ENCODE results near the gene ITGBL1. TPM values are rescaled to one million over a fixed set of nuclear protein-coding genes. Genes with fewer than 3 reads are reported as not detected.
"Not testable (repeated sequence)": the region's sequence is repeated elsewhere in the genome, so short reads cannot be mapped to it uniquely, and the experiment has no call there.

Gene ITGBL1
- total RNA-seq, 4 donors from 2014 or later, result 26.4 to 81.4 (median 76.1) TPM

- Histone ChIP-seq H3K36me3 (no peaks in the 10 kb centered on the region), H3K27ac (peak overlapping the region in 2 of 4 donors; percentile 10 to 47), H3K4me3 (no peak overlapping the region), H3K27me3 (no peaks in the 10 kb centered on the region), H3K9me3 (no peaks in the 10 kb centered on the region), H3K4me1 (peaks cover 0 to 15% (median 0%) of the 10 kb centered on the region in 4 donors)
- TF ChIP-seq EP300 (IDR thresholded peaks at IDR 0.05), result peak in 1 of 2 donors; percentile 8
- TF ChIP-seq POLR2A (IDR thresholded peaks at IDR 0.05), result no peak
- 47 to 51% methylated on average over 8 of the region's 8 CpGs for whole genome bisulfite sequencing, 2 donors
- no peak for DNase-seq (ENCODE audit: low spot score in 2 of 2)
Measured at GRCh38 chr13:101523154-101524131, 71.0 kb downstream of the ITGBL1 start.

GRCh38 chr13:101527130-101527529 lies 74.7 kb downstream of the ITGBL1 start:
- H3K4me3 ChIP-seq, result no peak overlapping the region
- no peaks in the 10 kb centered on the region for H3K36me3 ChIP-seq
- no peaks in the 10 kb centered on the region for H3K27me3 ChIP-seq
- H3K9me3 ChIP-seq, result no peaks in the 10 kb centered on the region
- H3K4me1 ChIP-seq, result peaks cover 0 to 16% (median 0%) of the 10 kb centered on the region in 4 donors
- no peak overlapping the region for H3K27ac ChIP-seq
- DNase-seq (ENCODE audit: low spot score in 2 of 2), result no peak
- TF ChIP-seq POLR2A (IDR thresholded peaks at IDR 0.05), result no peak

- Histone ChIP-seq H3K27me3 (no peaks in the 10 kb centered on the region), H3K4me1 (peaks cover 0 to 19% (median 2%) of the 10 kb centered on the region in 4 donors), H3K36me3 (no peaks in the 10 kb centered on the region), H3K4me3 (no peak overlapping the region), H3K27ac (peak overlapping the region in 3 of 4 donors; percentile 26 to 81 (median 40)), H3K9me3 (no peaks in the 10 kb centered on the region)
- no peak for TF ChIP-seq POLR2A (IDR thresholded peaks at IDR 0.05)
- TF ChIP-seq EP300 (IDR thresholded peaks at IDR 0.05), result peak in 1 of 2 donors; percentile 76
- no peak for TF ChIP-seq CTCF (IDR thresholded peaks at IDR 0.05)
- DNase-seq (ENCODE audit: low spot score in 2 of 2), result peak in 1 of 2 donors; percentile 54
- 41 to 45% methylated on average over 4 of the region's 4 CpGs for WGBS, 2 donors
Measured at GRCh38 chr13:101529422-101529821, 76.9 kb downstream of the ITGBL1 start.

GRCh38 chr13:101530293-101530692 lies 77.8 kb downstream of the ITGBL1 start:
- Histone ChIP-seq H3K27ac (peak overlapping the region in 3 of 4 donors; percentile 8 to 81 (median 26)), H3K9me3 (no peaks in the 10 kb centered on the region), H3K27me3 (no peaks in the 10 kb centered on the region), H3K4me3 (no peak overlapping the region), H3K4me1 (peaks cover 0 to 19% (median 2%) of the 10 kb centered on the region in 4 donors), H3K36me3 (no peaks in the 10 kb centered on the region)
- TF ChIP-seq CTCF (IDR thresholded peaks at IDR 0.05), result no peak
- no peak for TF ChIP-seq EP300 (IDR thresholded peaks at IDR 0.05)
- TF ChIP-seq POLR2A (IDR thresholded peaks at IDR 0.05), result no peak
- no peak for DNase-seq (ENCODE audit: low spot score in 2 of 2)

GRCh38 chr13:101535192-101535746 lies 82.8 kb downstream of the ITGBL1 start:
- no peaks in the 10 kb centered on the region for H3K36me3 ChIP-seq
- no peaks in the 10 kb centered on the region for H3K9me3 ChIP-seq
- peaks cover 0 to 19% (median 2%) of the 10 kb centered on the region in 4 donors for H3K4me1 ChIP-seq
- H3K27ac ChIP-seq, result peak overlapping the region in 1 of 4 donors; percentile 11
- no peak for DNase-seq (ENCODE audit: low spot score in 2 of 2)
- H3K27me3 ChIP-seq, result no peaks in the 10 kb centered on the region
- no peak overlapping the region for H3K4me3 ChIP-seq
- 92 to 94% methylated on average over 1 of the region's 1 CpG for WGBS, 2 donors
- TF ChIP-seq EP300 (IDR thresholded peaks at IDR 0.05) (no peak), POLR2A (IDR thresholded peaks at IDR 0.05) (no peak), CTCF (IDR thresholded peaks at IDR 0.05) (no peak)

GRCh38 chr13:101536079-101536478 lies 83.6 kb downstream of the ITGBL1 start:
- H3K4me1 ChIP-seq, result peaks cover 0 to 19% (median 2%) of the 10 kb centered on the region in 4 donors
- H3K27me3 ChIP-seq, result no peaks in the 10 kb centered on the region
- no peak overlapping the region for H3K4me3 ChIP-seq
- no peaks in the 10 kb centered on the region for H3K36me3 ChIP-seq
- no peak for TF ChIP-seq CTCF (IDR thresholded peaks at IDR 0.05)
- no peak for TF ChIP-seq POLR2A (IDR thresholded peaks at IDR 0.05)
- no peak for TF ChIP-seq EP300 (IDR thresholded peaks at IDR 0.05)
- H3K9me3 ChIP-seq, result no peaks in the 10 kb centered on the region
- H3K27ac ChIP-seq, result peak overlapping the region in 1 of 4 donors; percentile 34
- 53 to 58% methylated on average over 3 of the region's 3 CpGs for WGBS, 2 donors
- DNase-seq (ENCODE audit: low spot score in 2 of 2), result no peak

GRCh38 chr13:101544544-101544943 lies 92.1 kb downstream of the ITGBL1 start:
- not testable (repeated sequence) for H3K4me1 ChIP-seq; H3K36me3 ChIP-seq; DNase-seq (ENCODE audit: low spot score in 2 of 2); H3K9me3 ChIP-seq; H3K27me3 ChIP-seq; H3K4me3 ChIP-seq; H3K27ac ChIP-seq
- WGBS, 2 donors, result 89 to 97% methylated on average over 9 to 11 of the region's 11 CpGs

All from tibial nerve (tissue), 4 donors.